ENCODE data around the gene KIF4B.
"Not testable (repeated sequence)": the region's sequence is repeated elsewhere in the genome, so short reads cannot be mapped to it uniquely, and the experiment has no call there.

- TF ChIP-seq YY1 (IDR thresholded peaks at IDR 0.05; ENCODE audit: insufficient read depth, insufficient read length); ZNF274 (IDR thresholded peaks at IDR 0.05; ENCODE audit: low read depth, low read length); SUZ12 (IDR thresholded peaks at IDR 0.05; ENCODE audit: extremely low read depth, insufficient read depth, insufficient read length): not testable (repeated sequence)
Observed at GRCh38 chr5:155006265-155006664, 7.3 kb upstream of the KIF4B start.

Measured in NT2/D1 (cell line).